ENCODE measurements around the gene LCLAT1. TPM values are rescaled to one million over a fixed set of nuclear protein-coding genes. Genes with fewer than 3 reads are reported as not detected.
"Not testable (repeated sequence)": the region's sequence is repeated elsewhere in the genome, so short reads cannot be mapped to it uniquely, and the experiment has no call there.

The LCLAT1 gene
- total RNA-seq, 1 donor from 2014 or later, result 15.4 TPM

- no peak for DNase-seq (ENCODE audit: low read depth)
These were observed 192.8 kb downstream of the LCLAT1 start for GRCh38 chr2:30639836-30640235.

GRCh38 chr2:30641765-30642345, 194.8 kb downstream of the LCLAT1 start:
- DNase-seq (ENCODE audit: low read depth), result no peak

GRCh38 chr2:30643013-30643412, 196.0 kb downstream of the LCLAT1 start:
- not testable (repeated sequence) for DNase-seq (ENCODE audit: low read depth)

- DNase-seq (ENCODE audit: low read depth), result no peak
These were observed 196.6 kb downstream of the LCLAT1 start for GRCh38 chr2:30643674-30644073.

GRCh38 chr2:30645081-30645744, 198.2 kb downstream of the LCLAT1 start:
- DNase-seq (ENCODE audit: low read depth), result no peak

- DNase-seq (ENCODE audit: low read depth), result no peak
These were observed 198.7 kb downstream of the LCLAT1 start for GRCh38 chr2:30645745-30646119.

GRCh38 chr2:30647752-30648457, 200.9 kb downstream of the LCLAT1 start:
- DNase-seq (ENCODE audit: low read depth), result no peak

- peak; percentile 84 for DNase-seq (ENCODE audit: low read depth)
These were observed 202.2 kb downstream of the LCLAT1 start for GRCh38 chr2:30649278-30649677.

- DNase-seq (ENCODE audit: low read depth), result no peak
These were observed 202.8 kb downstream of the LCLAT1 start for GRCh38 chr2:30649828-30650227.

GRCh38 chr2:30652271-30652915, 205.3 kb downstream of the LCLAT1 start:
- DNase-seq (ENCODE audit: low read depth), result no peak

- peak; percentile 92 for DNase-seq (ENCODE audit: low read depth)
These were observed 206.8 kb downstream of the LCLAT1 start for GRCh38 chr2:30653847-30654246.

- no peak for DNase-seq (ENCODE audit: low read depth)
These were observed 207.4 kb downstream of the LCLAT1 start for GRCh38 chr2:30654404-30654803.

GRCh38 chr2:30655211-30655610, 208.2 kb downstream of the LCLAT1 start:
- peak; percentile 88 for DNase-seq (ENCODE audit: low read depth)

GRCh38 chr2:30655660-30656059, 208.6 kb downstream of the LCLAT1 start:
- DNase-seq (ENCODE audit: low read depth), result peak; percentile 99

- peak; percentile 93 for DNase-seq (ENCODE audit: low read depth)
These were observed 209.0 kb downstream of the LCLAT1 start for GRCh38 chr2:30656079-30656478.

GRCh38 chr2:30661173-30662107, 214.4 kb downstream of the LCLAT1 start:
- peak; percentile 44 for DNase-seq (ENCODE audit: low read depth)

- peak; percentile 39 for DNase-seq (ENCODE audit: low read depth)
These were observed 215.5 kb downstream of the LCLAT1 start for GRCh38 chr2:30662268-30663131.

- DNase-seq (ENCODE audit: low read depth), result no peak
These were observed 216.3 kb downstream of the LCLAT1 start for GRCh38 chr2:30663321-30663720.

- no peak for DNase-seq (ENCODE audit: low read depth)
These were observed 216.8 kb downstream of the LCLAT1 start for GRCh38 chr2:30663806-30664205.
